T-helper 1 cell treated with Interleukin-12 subunit alpha and Interleukin-12 subunit beta and Interleukin-4 antibody, amounts not matched to agents 30 ng/mL and 1 ng/mL, for 36 hours (primary cell): ENCODE measurements around the gene MED14. TPM values are rescaled to one million over a fixed set of nuclear protein-coding genes. Genes with fewer than 3 reads are reported as not detected.

ENCODE experiments used
- intact Hi-C: fragments of 100-400 bp; cut with micrococcal nuclease; formaldehyde crosslinking; loops from one replicate; pipeline ENCODE4 v1.15.1; 2024
- total RNA-seq: library from RNA; stranded (reverse); gene quantifications from 2 replicates; pipeline ENCODE4 v1.2.3, GENCODE V29; 2022

MED14 gene
- total RNA-seq, 1 donor from 2014 or later: 41.6 TPM

GRCh38 chrX:40671126-40671525 lies 64.2 kb downstream of the MED14 start:
- intact Hi-C loops: no loop called here

- intact Hi-C loops: no loop called here
Measured at GRCh38 chrX:40663880-40664630, 71.3 kb downstream of the MED14 start.

DNA sequence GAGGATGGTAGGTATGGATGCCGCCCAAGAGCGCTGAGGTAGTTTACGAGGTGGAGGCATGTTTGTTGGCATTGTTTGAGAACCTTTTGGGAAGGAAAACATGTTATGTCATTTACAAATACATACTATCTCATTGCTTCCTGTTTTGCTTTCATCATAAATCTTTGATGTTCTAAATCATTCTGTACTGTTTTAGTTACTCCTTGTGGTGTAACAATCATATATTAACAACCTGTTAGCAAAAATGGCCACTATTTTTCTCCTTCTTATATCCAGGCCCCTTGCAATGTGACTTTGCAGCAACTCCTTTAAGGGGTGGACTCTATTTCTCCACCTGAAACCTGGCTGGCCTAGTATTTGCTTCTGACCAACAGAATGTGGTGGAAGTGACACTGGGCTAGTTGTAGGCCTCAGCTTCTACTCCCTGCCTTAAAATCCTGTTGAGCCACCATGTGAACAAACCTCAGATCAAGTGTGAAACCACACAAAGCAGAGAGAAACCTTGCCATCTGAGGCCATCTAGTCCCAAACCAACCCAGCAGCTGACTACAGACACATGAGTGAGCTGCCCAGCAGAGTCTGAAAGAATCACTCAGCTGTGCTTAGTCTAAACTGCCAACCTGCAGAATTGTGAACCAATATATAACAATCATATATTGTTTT lies 72.1 kb downstream of the MED14 start:
- intact Hi-C loops: no loop called here

GRCh38 chrX:40661489-40661888 lies 73.9 kb downstream of the MED14 start:
- intact Hi-C loops: no loop called here

GRCh38 chrX:40660381-40660780 lies 75.0 kb downstream of the MED14 start:
- intact Hi-C loops: no loop called here

GRCh38 chrX:40653535-40653934 lies 81.8 kb downstream of the MED14 start:
- intact Hi-C loops: loop anchor here (5.0 to 10.0 kb wide), 3 partner anchors 221 to 1104 kb away; no protein-coding TSS in a partner anchor

DNA sequence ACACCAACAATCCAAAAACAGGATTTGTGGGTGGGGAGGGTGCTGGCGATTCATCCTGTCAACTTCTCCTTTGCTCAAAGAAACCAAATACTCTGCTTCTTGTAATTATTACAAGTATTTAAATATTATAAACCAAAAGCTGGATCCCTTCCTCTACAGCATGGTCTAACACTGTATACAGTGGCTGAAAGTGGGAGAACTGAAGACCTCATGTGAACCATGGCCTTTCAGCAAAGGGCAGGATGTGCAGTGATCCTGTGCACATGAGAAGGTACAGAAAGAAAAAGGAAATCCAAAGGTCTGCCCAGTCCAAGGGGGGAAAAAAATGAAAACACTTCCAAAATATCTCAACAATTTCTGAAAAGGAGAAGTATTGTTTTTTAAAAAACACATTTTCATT lies 82.7 kb downstream of the MED14 start:
- intact Hi-C loops: loop anchor here (5.0 to 10.0 kb wide), 3 partner anchors 222 to 1105 kb away; no protein-coding TSS in a partner anchor

GRCh38 chrX:40651620-40652223 lies 83.6 kb downstream of the MED14 start:
- intact Hi-C loops: loop anchor here (1.0 to 10.0 kb wide), 7 partner anchors 84 to 1106 kb away; partner anchors contain the start of gene MED14

DNA sequence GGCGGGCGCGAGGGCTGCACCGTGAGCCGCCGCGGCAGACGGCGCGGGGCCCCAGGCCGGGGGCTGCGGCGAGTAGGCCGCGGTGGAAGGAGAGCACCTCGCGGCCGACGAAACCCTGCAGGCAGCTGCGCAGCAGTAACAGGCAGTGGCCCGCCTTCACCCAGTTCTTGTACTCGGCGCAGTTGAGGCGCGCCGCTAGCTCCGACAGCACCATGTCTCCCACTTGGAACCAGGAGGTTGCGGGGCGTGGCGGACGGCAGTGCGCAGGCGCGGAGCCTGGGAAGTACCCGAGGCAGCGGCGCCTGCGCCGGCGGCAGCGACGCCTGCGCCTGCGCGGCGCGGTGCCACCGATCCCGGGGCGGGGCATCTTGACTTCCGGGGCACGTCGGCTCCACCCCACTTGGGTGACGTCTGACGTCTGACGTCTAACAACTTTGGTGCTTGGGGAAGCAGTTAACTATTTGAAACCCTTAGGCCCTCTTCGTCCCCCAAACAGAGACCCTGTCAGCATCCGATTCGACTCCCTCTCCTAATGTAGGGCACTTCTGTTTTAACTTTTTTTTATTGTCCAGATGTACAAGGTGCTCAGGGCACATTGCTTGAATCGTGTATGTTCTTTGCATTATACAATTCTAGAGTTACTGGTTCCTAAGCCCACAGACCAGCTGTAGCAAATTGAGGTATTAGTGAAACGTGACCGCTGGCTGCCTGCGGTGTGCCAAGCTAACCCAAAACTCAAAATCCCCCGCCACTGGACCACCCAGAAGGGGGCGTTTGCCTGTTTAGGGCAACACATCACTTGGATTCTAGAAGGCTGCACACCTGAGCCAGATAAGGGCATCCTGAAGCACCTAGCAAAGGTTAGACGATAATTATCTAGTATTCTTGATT lies 87.8 kb downstream of the MED14 start, which contains the start of gene CXorf38:
Gene CXorf38 (minus strand): TSS at position 255 of the 891 bp plus-strand sequence. CDS start 41 bp downstream, at position 214.
- intact Hi-C loops: loop anchor here (1.0 to 10.0 kb wide), 8 partner anchors 67 to 1843 kb away; partner anchors contain the start of genes ATP6AP2, MED14, NYX and USP9X

GRCh38 chrX:40646489-40647306 lies 88.6 kb downstream of the MED14 start:
- intact Hi-C loops: loop anchor here (1.0 to 10.0 kb wide), 8 partner anchors 66 to 1842 kb away; partner anchors contain the start of genes ATP6AP2, MED14, NYX and USP9X

DNA sequence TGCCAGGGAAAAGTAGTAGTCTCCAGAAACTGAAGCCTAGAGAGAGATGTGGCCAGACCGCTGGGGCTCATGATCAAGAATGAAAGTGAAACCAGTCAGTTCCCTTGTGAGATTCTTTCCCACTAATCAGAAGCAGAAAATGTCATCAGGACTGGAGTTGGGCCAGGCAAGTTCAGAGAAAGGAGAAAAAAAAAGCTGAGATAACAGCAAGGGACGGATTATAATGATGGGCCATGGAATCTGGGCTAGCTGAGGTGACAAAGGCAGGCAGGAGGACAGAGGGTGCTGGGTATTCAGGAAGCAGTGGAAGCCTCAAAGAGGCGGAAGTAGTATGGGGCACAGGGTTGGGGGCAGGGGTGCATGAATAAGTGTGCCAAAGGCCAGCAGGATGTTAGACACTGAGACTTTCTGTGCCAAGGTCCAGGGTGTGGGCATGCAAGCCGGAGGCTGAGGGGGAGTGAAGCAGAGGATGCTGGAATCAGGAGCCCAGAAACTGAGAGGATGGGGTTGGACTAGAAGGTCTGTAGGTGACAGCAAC lies 90.5 kb downstream of the MED14 start:
- intact Hi-C loops: loop anchor here (1.0 to 10.0 kb wide), 5 partner anchors 64 to 870 kb away; partner anchors contain the start of gene NYX

DNA sequence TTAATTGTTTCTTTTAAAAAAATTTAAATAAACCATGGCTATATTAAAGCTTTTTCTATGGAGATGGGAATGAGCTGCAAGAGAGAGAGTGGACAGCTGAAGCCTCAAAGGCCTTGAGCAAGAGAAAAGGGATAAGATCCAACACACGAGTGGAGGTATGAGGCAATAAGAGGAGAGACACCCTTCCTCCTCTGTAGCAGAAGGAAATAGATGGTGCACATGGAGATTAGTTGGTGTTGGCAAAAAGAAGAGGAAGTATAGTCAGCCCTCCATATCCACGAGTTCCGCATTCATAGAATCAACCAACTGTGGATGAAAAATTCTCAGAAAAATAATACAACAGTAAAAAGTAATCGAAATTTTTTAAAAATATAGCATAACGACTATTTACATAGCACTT lies 91.2 kb downstream of the MED14 start:
- intact Hi-C loops: loop anchor here (1.0 to 10.0 kb wide), 4 partner anchors 63 to 869 kb away; partner anchors contain the start of gene NYX

GRCh38 chrX:40637687-40638086 lies 97.7 kb downstream of the MED14 start:
- intact Hi-C loops: no loop called here

DNA sequence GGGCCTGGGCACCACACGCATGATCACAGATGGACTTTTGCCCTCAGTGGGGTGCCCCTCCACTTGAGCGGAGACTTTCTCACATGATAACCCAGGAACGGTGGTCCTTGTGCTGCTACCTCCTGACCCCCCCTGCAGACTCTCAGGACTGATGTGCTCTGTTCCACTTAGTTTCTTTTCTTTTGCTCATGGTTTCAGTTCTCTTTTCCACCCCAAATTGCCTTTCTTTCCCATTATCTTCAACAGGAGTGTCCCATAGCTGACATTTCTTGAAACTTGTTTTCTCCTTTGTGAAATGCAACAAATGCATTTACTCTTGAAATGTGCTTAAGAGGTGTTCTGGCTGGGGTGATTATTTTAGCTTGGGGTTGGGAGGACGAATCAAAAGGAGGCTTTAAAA lies 103.1 kb downstream of the MED14 start:
- intact Hi-C loops: no loop called here

GRCh38 chrX:40628506-40628905 lies 106.8 kb downstream of the MED14 start:
- intact Hi-C loops: no loop called here

GRCh38 chrX:40625294-40625693 lies 110.0 kb downstream of the MED14 start:
- intact Hi-C loops: no loop called here

GRCh38 chrX:40623665-40624064 lies 111.7 kb downstream of the MED14 start:
- intact Hi-C loops: no loop called here

- intact Hi-C loops: no loop called here
Measured at GRCh38 chrX:40623139-40623536, 112.2 kb downstream of the MED14 start, which contains the start of gene MPC1L. Gene MPC1L, plus strand, starts transcription at chrX:40623428. Its CDS starts 138 bp downstream, at chrX:40623566.

GRCh38 chrX:40622479-40623138 lies 112.7 kb downstream of the MED14 start:
- intact Hi-C loops: no loop called here
